Measurements from ENCODE around the gene FGF5. TPM values are rescaled to one million over a fixed set of nuclear protein-coding genes. Genes with fewer than 3 reads are reported as not detected.
A peak's percentile ranks its signal among the peaks of the same experiment; 100 is the strongest.

Gene FGF5
- total and polyA plus RNA-seq, 10 of the 15 experiments (the other 5 are each of a cell fraction or from before 2014, with no cell fraction given) = 0.87 to 7.4 (median 1.6) TPM

DNA sequence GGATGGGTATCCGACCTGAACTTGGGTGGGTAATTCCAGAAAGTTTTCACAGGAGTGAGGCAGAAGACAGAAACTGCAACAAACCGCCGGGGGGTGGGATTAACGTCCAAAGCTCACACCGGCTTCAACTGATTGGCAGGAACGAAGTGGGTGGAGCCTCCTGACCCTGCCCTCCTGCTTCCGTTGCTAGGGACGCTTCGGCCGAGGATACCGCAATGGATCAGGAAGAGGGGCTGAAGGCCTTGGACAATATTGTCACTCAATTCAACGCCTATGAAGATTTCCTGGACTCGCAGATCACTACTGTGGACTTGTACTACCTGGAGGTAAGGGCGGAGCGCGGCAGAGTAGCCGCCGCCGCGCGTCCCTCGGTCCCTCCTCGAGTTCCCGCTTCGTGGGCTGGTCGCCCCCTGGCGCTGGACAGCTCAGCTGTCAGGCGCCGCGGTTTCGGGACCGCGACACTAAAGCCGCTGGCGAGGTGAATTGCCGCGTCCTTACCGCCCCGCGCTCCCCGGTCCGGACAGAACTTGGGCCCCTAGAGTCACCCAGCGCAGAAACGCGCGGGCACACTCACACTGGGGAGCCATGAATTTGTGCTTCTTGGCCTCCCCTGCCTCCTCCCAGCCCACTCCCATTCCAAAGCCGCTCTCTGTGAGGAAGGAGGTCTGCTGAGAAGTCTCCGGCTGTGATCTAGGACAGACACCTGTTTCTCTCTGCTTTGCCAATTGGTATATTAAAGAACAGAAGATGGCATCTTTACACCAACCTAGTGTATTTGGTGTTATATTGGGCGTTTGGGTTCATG lies 69.3 kb downstream of the FGF5 start, which contains the start of gene CFAP299:
Gene CFAP299 (plus strand): TSS at position 177 of the 805 bp plus-strand sequence.
- in situ Hi-C loops (cut with MboI) = no loop called here
- CTCF ChIA-PET = interaction anchor here (0.7 to 3.6 kb wide), 12 partner anchors 8 to 1383 kb away, joined by 3 to 36 read pairs (median 3); no protein-coding TSS in a partner anchor

More for the DNA sequence above, 69.3 kb downstream of the FGF5 start, which contains the start of gene CFAP299:
- POLR2A ChIA-PET = no interaction called here
- TF ChIP-seq SMC3 (IDR thresholded peaks at IDR 0.05; ENCODE audit: borderline replicate concordance, low read length) (peak; percentile 11; the same call in 1 of the 2 replicates), NFYB (IDR thresholded peaks at IDR 0.05; ENCODE audit: insufficient read depth, low read depth, low read length) (peak; percentile 85), TBL1XR1 (IDR thresholded peaks at IDR 0.05; ENCODE audit: low read depth, low read length) (no peak), ESRRA (IDR thresholded peaks at IDR 0.05; ENCODE audit: low read length) (no peak), GATAD2B (conservative IDR thresholded peaks at IDR 0.05; ENCODE audit: low read depth) (no peak), MXI1 (IDR thresholded peaks at IDR 0.05; ENCODE audit: low read depth, low read length) (peak; percentile 82), IKZF1 (conservative IDR thresholded peaks at IDR 0.05) (peak; percentile 41), NR2F1 (conservative IDR thresholded peaks at IDR 0.05) (0 out of 2 replicates have a peak, but pooled peaks have one; percentile 34), BCL11A (IDR thresholded peaks at IDR 0.05; ENCODE audit: low read depth, low read length) (no peak), RAD21 (IDR thresholded peaks at IDR 0.05; ENCODE audit: insufficient read depth, low read depth, low read length) (no peak), ETV6 (conservative IDR thresholded peaks at IDR 0.05 in 1 of 2, IDR thresholded peaks at IDR 0.05 in 1 of 2; ENCODE audit: borderline replicate concordance in 1 of 2, low read depth in 1 of 2) (no peak)
- TF ChIP-seq, protein P1, sequence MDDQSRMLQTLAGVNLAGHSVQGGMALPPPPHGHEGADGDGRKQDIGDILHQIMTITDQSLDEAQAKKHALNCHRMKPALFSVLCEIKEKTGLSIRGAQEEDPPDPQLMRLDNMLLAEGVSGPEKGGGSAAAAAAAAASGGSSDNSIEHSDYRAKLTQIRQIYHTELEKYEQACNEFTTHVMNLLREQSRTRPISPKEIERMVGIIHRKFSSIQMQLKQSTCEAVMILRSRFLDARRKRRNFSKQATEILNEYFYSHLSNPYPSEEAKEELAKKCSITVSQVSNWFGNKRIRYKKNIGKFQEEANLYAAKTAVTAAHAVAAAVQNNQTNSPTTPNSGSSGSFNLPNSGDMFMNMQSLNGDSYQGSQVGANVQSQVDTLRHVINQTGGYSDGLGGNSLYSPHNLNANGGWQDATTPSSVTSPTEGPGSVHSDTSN (IDR thresholded peaks at IDR 0.05; ENCODE audit: insufficient replicate concordance, low read depth, low read length) = peak; percentile 81
- TF ChIP-seq, protein P2, sequence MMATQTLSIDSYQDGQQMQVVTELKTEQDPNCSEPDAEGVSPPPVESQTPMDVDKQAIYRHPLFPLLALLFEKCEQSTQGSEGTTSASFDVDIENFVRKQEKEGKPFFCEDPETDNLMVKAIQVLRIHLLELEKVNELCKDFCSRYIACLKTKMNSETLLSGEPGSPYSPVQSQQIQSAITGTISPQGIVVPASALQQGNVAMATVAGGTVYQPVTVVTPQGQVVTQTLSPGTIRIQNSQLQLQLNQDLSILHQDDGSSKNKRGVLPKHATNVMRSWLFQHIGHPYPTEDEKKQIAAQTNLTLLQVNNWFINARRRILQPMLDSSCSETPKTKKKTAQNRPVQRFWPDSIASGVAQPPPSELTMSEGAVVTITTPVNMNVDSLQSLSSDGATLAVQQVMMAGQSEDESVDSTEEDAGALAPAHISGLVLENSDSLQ (IDR thresholded peaks at IDR 0.05) = peak; percentile 90
- TF ChIP-seq, protein P3, sequence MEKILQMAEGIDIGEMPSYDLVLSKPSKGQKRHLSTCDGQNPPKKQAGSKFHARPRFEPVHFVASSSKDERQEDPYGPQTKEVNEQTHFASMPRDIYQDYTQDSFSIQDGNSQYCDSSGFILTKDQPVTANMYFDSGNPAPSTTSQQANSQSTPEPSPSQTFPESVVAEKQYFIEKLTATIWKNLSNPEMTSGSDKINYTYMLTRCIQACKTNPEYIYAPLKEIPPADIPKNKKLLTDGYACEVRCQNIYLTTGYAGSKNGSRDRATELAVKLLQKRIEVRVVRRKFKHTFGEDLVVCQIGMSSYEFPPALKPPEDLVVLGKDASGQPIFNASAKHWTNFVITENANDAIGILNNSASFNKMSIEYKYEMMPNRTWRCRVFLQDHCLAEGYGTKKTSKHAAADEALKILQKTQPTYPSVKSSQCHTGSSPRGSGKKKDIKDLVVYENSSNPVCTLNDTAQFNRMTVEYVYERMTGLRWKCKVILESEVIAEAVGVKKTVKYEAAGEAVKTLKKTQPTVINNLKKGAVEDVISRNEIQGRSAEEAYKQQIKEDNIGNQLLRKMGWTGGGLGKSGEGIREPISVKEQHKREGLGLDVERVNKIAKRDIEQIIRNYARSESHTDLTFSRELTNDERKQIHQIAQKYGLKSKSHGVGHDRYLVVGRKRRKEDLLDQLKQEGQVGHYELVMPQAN (conservative IDR thresholded peaks at IDR 0.05) = peak; percentile 73; the same call in 1 of the 2 replicates
- TF ChIP-seq, protein P4, sequence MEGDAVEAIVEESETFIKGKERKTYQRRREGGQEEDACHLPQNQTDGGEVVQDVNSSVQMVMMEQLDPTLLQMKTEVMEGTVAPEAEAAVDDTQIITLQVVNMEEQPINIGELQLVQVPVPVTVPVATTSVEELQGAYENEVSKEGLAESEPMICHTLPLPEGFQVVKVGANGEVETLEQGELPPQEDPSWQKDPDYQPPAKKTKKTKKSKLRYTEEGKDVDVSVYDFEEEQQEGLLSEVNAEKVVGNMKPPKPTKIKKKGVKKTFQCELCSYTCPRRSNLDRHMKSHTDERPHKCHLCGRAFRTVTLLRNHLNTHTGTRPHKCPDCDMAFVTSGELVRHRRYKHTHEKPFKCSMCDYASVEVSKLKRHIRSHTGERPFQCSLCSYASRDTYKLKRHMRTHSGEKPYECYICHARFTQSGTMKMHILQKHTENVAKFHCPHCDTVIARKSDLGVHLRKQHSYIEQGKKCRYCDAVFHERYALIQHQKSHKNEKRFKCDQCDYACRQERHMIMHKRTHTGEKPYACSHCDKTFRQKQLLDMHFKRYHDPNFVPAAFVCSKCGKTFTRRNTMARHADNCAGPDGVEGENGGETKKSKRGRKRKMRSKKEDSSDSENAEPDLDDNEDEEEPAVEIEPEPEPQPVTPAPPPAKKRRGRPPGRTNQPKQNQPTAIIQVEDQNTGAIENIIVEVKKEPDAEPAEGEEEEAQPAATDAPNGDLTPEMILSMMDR (IDR thresholded peaks at IDR 0.05 in 2 of 3, conservative IDR thresholded peaks at IDR 0.05 in 1 of 3; ENCODE audit: control insufficient read depth in 2 of 3, extremely low read depth in 1 of 3, insufficient read depth in 1 of 3, low read depth in 3 of 3, low read length in 3 of 3) = peak in 2 of 3 experiments; percentile 29 to 36; a peak in 2 of 6 replicates
- peak within 1 kb of the TSS; percentile 64 for H2AFZ ChIP-seq (ENCODE audit: control insufficient read depth, low read depth, low read length)
- H3K79me2 ChIP-seq (ENCODE audit: control insufficient read depth, insufficient read depth, low read length) = no peaks in the 10 kb centered on the region
- peaks cover 0 to 8% of the 10 kb centered on the region in 2 experiments; a peak in 3 of 4 replicates for H3K27me3 ChIP-seq (replicated peaks in 1 of 2; ENCODE audit: control insufficient read depth in 2 of 2, insufficient read depth in 2 of 2, low read length in 1 of 2)
- H3K4me3 ChIP-seq = peak within 1 kb of the TSS; percentile 61
- H3K4me1 ChIP-seq (ENCODE audit: control insufficient read depth, insufficient read depth, low read length) = no peaks in the 10 kb centered on the region; the same call in 1 of the 2 replicates
- H4K20me1 ChIP-seq (ENCODE audit: control insufficient read depth, insufficient read depth) = no peaks in the 10 kb centered on the region
- H3K27ac ChIP-seq (ENCODE audit: control insufficient read depth, insufficient read depth) = no peak within 1 kb of the TSS
- FAIRE-seq = peak; percentile 90
- no peaks in the 10 kb centered on the region for H3K36me3 ChIP-seq (ENCODE audit: control insufficient read depth in 2 of 2, insufficient read depth in 2 of 2, low read length in 1 of 2)
- DNase-seq (ENCODE audit: low read depth, low spot score) = peak; percentile 44
- no peaks in the 10 kb centered on the region for H3K9me3 ChIP-seq (replicated peaks; ENCODE audit: control insufficient read depth, insufficient read depth, low read length)
- 3% methylated on average over 38 of the region's 49 CpGs for WGBS (ENCODE audit: insufficient coverage, insufficient replicate concordance, low lambda C conversion rate, missing lambda C conversion rate)
- RAD21 ChIA-PET (ENCODE audit: unreplicated experiment) = interaction anchor here (1.0 to 3.5 kb wide), 4 partner anchors 107 to 717 kb away, joined by 3 to 23 read pairs (median 4); no protein-coding TSS in a partner anchor
- ATAC-seq = peak; percentile 97
- no peak within 1 kb of the TSS for H3K9ac ChIP-seq (ENCODE audit: control insufficient read depth, insufficient read depth, low read length)
- SMC1A ChIA-PET (ENCODE audit: uncharacterized antibody, unreplicated experiment) = interaction anchor here (1.0 to 1.6 kb wide), 4 partner anchors 11 to 1385 kb away, joined by 3 to 12 read pairs (median 4); no protein-coding TSS in a partner anchor
- peak within 1 kb of the TSS; percentile 98 for H3K4me2 ChIP-seq (ENCODE audit: control insufficient read depth, insufficient read depth)
- intact Hi-C loops (cut with micrococcal nuclease; ENCODE audit: unreplicated experiment) = loop anchor here (2.0 to 10.0 kb wide), 3 partner anchors 68 to 411 kb away; partner anchors contain the start of gene FGF5
- BruUV-seq (replicated peaks) = no TSS peak
